Esophagus muscularis mucosa (tissue), 4 donors: Measurements from ENCODE around the gene KMT2E. TPM values are rescaled to one million over a fixed set of nuclear protein-coding genes. Genes with fewer than 3 reads are reported as not detected.

Source experiments
- DNase-seq: peaks from one replicate; pipeline ENCODE4 v3.0.0-alpha.2; 2017; ENCODE audit errors: extremely low spot score
- H3K27ac ChIP-seq, 4 donors: fragments of 200-600 bp; sonication (generic); replicated peaks in 1 of 4; 1 replicate in 3 of 4; 2 replicates in 1 of 4; pipeline ENCODE4 v1.5.1; 2016 to 2019; ENCODE audit warnings: mild to moderate bottlenecking in 1 of 4
- H3K27me3 ChIP-seq, 4 donors: fragments of 200-600 bp; sonication (generic); one replicate each; pipeline versions ENCODE4 v1.5.1 to v1.6.0; 2016 to 2019
- H3K36me3 ChIP-seq, 4 donors: fragments of 200-600 bp; sonication (generic); one replicate each; pipeline ENCODE4 v1.5.1; 2016 to 2019
- H3K4me1 ChIP-seq, 4 donors: fragments of 200-600 bp; sonication (generic); one replicate each; pipeline ENCODE4 v1.5.1; 2016 to 2019
- H3K4me3 ChIP-seq, 4 donors: fragments of 200-600 bp; sonication (generic); 1 replicate in 2 of 4; 2 replicates in 2 of 4; pipeline ENCODE4 v1.5.1; 2016 to 2019; ENCODE audit warnings: mild to moderate bottlenecking in 4 of 4, moderate library complexity in 1 of 4
- H3K9me3 ChIP-seq, 4 donors: fragments of 200-600 bp; sonication (generic); 1 replicate in 3 of 4; 2 replicates in 1 of 4; pipeline ENCODE4 v1.5.1; 2016 to 2019
- CTCF ChIP-seq, 3 experiments: fragments of 200-600 bp in 2 of 3; fragments of 450-650 bp in 1 of 3; sonication (generic) in 2 of 3; IDR thresholded peaks; one replicate each; pipeline ENCODE4 v1.5.1; 2017 to 2019; ENCODE audit warnings: antibody characterized with exemption in 3 of 3, mild to moderate bottlenecking in 2 of 3, moderate library complexity in 1 of 3
- EP300 ChIP-seq: sonication (generic); formaldehyde crosslinking; IDR thresholded peaks from one replicate; pipeline ENCODE4 v1.6.1; 2017; ENCODE audit warnings: antibody characterized with exemption
- POLR2A ChIP-seq: fragments of 450-650 bp; IDR thresholded peaks from one replicate; pipeline ENCODE4 v1.6.1; 2017; ENCODE audit warnings: antibody characterized with exemption, moderate library complexity, mild to moderate bottlenecking, low read depth
- POLR2AphosphoS5 ChIP-seq, 2 donors: sonication (generic); formaldehyde crosslinking; IDR thresholded peaks; one replicate each; pipeline ENCODE4 v1.6.1; 2017; ENCODE audit warnings: antibody characterized with exemption in 2 of 2
- WGBS: methylation state at CpG from one replicate; pipeline ENCODE4 v1.1.5; 2018; 5-methylcytosine and 5-hydroxymethylcytosine counted together
- intact Hi-C: fragments of 100-400 bp; cut with DNase I; formaldehyde crosslinking; loops from one replicate; pipeline ENCODE4 v1.15.1; 2023
- total RNA-seq, 4 donors: library from RNA; depleted of rRNA; stranded (reverse); fragments of >200 nt; gene quantifications; one replicate each; pipeline versions ENCODE4 v1.1.0 to v1.2.1, GENCODE V29; 2016

The KMT2E gene
- total RNA-seq, 4 donors from 2014 or later = 77.0 to 109 (median 94.0) TPM

GRCh38 chr7:105015390-105015965 is 1.5 kb downstream of the KMT2E start:
- TF ChIP-seq EP300 (no peak), CTCF (IDR thresholded peaks at IDR 0.05) (no peak), POLR2A (no peak), POLR2AphosphoS5 (IDR thresholded peaks at IDR 0.05) (no peak)
- H3K4me3 ChIP-seq = peak overlapping the region; percentile 67 to 90 (median 86)
- peaks cover 27 to 47% (median 39%) of the 10 kb centered on the region in 4 donors for H3K4me1 ChIP-seq
- H3K36me3 ChIP-seq = no peaks in the 10 kb centered on the region
- no peak for DNase-seq
- WGBS = 1% methylated on average over 10 of the region's 10 CpGs
- peak overlapping the region; percentile 95 to 100 (median 100) for H3K27ac ChIP-seq
- intact Hi-C loops = loop anchor here (2.0 kb wide), 1 partner anchor 31 kb away; no protein-coding TSS in a partner anchor
- no peaks in the 10 kb centered on the region for H3K9me3 ChIP-seq
- no peaks in the 10 kb centered on the region for H3K27me3 ChIP-seq

- no peaks in the 10 kb centered on the region for H3K9me3 ChIP-seq
- peak overlapping the region; percentile 67 to 90 (median 86) for H3K4me3 ChIP-seq
- H3K36me3 ChIP-seq = no peaks in the 10 kb centered on the region
- intact Hi-C loops = no loop called here
- H3K27ac ChIP-seq = peak overlapping the region; percentile 95 to 100 (median 100)
- no peak for DNase-seq
- TF ChIP-seq POLR2AphosphoS5 (IDR thresholded peaks at IDR 0.05) = no peak
- TF ChIP-seq CTCF (IDR thresholded peaks at IDR 0.05) = no peak
- no peak for TF ChIP-seq EP300
- TF ChIP-seq POLR2A = no peak
- H3K27me3 ChIP-seq = no peaks in the 10 kb centered on the region
- peaks cover 34 to 50% (median 47%) of the 10 kb centered on the region in 4 donors for H3K4me1 ChIP-seq
- WGBS = 3% methylated on average over 3 of the region's 3 CpGs
Observed at GRCh38 chr7:105016068-105016708, 2.2 kb downstream of the KMT2E start.

GRCh38 chr7:105016709-105017656 is 3.0 kb downstream of the KMT2E start:
- no peak for DNase-seq
- Histone ChIP-seq H3K4me1 (peaks cover 42 to 57% (median 55%) of the 10 kb centered on the region in 4 donors), H3K36me3 (no peaks in the 10 kb centered on the region), H3K27me3 (no peaks in the 10 kb centered on the region), H3K9me3 (no peaks in the 10 kb centered on the region), H3K4me3 (peak overlapping the region; percentile 67 to 90 (median 86)), H3K27ac (peak overlapping the region; percentile 95 to 100 (median 100))
- whole genome bisulfite sequencing = 16% methylated on average over 5 of the region's 5 CpGs
- TF ChIP-seq EP300 (no peak), CTCF (IDR thresholded peaks at IDR 0.05) (no peak), POLR2A (no peak), POLR2AphosphoS5 (IDR thresholded peaks at IDR 0.05) (no peak)
- intact Hi-C loops = no loop called here

GRCh38 chr7:105017657-105018365 is 3.8 kb downstream of the KMT2E start:
- TF ChIP-seq EP300 (no peak), POLR2AphosphoS5 (IDR thresholded peaks at IDR 0.05) (no peak), POLR2A (no peak), CTCF (IDR thresholded peaks at IDR 0.05) (no peak)
- intact Hi-C loops = no loop called here
- Histone ChIP-seq H3K27me3 (no peaks in the 10 kb centered on the region), H3K4me3 (peak overlapping the region; percentile 67 to 90 (median 86)), H3K36me3 (no peaks in the 10 kb centered on the region), H3K27ac (peak overlapping the region; percentile 95 to 100 (median 100)), H3K4me1 (peaks cover 46 to 66% (median 63%) of the 10 kb centered on the region in 4 donors), H3K9me3 (no peaks in the 10 kb centered on the region)
- 10% methylated on average over 4 of the region's 4 CpGs for WGBS
- no peak for DNase-seq
